Hippocampal formation (tissue), 2 donors: Measurements from ENCODE around the gene RBBP8NL.
"Not testable (repeated sequence)": the region's sequence is repeated elsewhere in the genome, so short reads cannot be mapped to it uniquely, and the experiment has no call there.

Source experiments
- DNase-seq, 2 donors: peaks; one replicate each; lab custom pipeline; 2025; lab: John Stamatoyannopoulos, UW

The RBBP8NL gene

GRCh38 chr20:62376112-62377063 lies 51.0 kb downstream of the RBBP8NL start:
- DNase-seq: no peak

GRCh38 chr20:62374331-62375152 lies 52.8 kb downstream of the RBBP8NL start:
- DNase-seq: no peak

GRCh38 chr20:62373631-62374179 lies 53.6 kb downstream of the RBBP8NL start:
- not testable (repeated sequence) for DNase-seq

DNA sequence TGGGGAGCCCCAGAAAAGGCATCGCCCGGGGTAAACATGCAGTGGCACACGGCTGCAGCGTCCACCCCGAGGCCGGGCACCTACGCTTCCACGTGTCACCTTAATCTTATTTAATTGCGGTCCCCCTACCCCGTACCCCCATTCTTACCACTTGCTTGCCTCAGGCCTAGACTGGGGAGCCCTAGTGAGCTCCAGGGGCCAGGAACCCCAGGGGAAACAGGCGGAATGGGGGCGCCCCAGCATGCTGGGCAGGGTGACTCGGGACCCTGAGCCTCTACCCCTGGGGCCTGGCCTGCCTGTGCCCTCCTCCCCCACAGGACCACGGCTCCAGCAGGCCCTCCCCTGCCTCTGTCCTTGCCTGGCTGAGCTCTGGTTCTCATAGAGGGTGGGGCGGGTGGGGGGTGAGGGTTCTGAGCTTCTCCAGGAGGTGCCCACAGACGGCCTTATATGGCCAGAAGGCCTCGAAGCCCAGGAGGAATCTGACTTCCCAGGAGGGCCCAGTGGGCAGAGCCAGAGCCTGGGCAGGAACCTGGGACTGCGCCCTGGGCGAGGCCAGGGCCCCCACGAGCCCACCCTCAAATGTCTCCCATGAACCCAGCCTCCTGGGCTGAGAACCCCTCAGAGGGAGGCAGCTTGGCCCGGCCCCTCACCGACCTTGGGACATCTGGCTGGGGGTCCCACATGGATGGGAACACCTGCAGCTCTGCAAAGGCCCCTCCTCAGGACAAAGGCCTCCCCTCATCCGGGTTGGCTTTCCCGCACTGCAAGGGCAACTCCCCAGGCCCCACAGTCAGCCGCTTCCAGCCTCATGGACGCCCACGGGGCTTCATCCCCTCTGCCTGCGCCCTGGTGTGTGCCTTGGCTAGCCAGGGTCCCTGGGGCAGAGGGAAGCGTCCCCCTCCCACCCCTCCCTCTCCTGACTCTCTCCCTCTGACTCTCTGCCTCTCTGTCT lies 55.0 kb downstream of the RBBP8NL start:
- no peak for DNase-seq

DNA sequence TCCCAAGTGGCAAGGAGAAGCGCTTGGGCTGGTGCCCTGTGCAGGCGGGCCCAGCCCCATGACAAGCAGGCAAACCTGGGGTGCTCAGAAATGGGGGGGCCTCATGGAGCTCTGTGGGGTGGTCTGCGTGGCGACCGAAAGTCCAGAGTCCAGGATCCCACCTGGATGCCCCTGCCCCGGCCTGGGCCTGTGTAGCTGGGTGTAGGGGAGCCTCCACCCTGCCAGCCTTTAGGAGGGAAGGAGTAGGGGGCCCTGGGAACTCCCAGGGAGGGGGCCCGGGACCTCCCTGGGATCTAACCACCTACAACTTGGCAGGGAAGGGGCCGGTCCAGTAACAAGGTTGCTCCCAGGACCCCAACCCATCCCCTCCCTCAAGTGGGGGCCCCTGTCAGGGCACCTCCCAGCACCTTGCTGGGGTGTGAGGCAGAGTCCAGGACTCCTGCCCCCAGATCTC lies 55.7 kb downstream of the RBBP8NL start:
- DNase-seq: no peak

DNA sequence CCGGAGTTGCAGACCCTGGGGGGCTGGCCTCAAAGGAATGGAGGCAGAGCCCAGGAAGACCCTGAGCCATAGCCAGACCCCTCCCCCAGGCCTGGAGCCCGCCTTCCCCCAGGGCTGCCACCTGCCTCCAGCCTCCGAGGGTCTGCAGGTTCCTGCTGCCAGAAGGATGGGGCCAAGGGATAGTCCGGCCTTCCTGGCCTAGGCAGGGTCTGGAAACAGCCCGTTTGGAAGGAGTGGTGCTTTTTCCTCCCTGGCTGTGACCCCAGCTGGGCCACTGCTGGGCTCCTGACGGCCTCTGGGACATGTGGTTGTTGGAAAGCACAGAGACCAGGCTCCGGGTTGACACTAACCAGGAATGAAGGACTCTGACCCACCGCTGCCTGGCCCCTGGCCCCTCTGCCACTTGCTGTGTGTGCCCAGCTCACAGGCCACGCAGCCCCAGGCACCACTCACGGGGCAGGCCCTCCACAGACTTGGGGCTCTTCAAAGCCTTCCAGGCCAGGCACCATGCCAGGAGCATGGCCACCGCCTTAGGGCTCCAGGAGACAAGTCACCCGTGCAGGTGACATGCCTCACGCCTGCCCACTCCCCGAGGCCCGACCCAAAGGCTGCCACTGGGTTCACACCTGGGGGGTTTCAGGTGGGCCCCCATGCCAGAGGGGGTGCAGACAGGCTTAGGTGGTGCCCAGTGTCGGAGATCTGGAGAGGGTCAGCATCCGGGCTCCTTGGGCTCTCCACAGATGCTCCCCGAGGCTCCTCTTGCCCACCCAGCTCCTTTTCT lies 56.3 kb downstream of the RBBP8NL start:
- DNase-seq: no peak

DNA sequence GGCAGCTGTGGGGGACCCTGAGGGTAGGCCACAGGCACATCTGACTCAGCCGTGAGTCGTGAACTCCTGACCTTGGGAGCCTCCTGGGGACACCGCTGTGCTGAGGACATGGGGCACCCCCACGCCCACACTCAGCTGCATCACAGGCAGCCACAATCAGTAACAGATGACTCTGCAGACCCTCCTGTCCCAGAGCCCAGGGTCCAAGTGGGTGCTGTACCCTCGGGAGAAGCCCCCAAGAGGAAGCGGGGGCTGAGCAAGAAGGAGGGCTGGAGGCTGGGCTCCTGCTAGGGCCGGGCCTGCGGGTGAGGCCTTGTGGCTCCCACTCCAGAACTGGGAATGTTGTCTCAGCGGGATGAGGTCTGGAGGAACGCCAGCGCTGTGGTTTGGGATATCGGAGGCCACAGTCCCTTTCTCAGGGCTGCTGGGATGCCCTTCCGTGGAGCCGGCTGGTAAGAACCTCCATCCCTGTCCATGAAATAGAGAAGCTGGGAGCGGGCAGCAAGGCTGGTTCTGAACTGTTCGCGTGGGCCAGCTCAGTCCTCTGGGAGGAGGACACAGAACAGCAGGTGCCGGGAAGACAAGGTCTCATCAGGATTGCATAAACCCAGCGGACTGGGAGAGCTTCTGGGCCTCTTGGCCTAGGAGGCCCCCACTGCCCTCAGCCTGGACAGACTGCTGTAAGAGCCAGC lies 57.1 kb downstream of the RBBP8NL start:
- DNase-seq: no peak

DNA sequence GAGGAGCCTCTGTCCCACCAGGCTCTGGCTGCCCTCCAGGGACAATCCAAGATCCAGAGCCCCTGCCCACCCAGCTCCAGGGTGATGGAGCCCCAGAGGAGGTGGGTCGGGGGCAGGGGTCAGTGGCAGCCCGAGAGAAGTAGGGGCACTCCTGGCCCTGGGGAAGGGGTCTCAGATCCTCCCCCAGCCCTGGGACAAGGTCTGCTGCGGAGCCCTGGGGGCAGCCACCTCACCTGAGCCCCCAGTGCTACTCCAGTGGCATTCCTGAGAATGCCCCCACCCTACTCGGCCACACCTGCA lies 57.6 kb downstream of the RBBP8NL start:
- DNase-seq: no peak

DNA sequence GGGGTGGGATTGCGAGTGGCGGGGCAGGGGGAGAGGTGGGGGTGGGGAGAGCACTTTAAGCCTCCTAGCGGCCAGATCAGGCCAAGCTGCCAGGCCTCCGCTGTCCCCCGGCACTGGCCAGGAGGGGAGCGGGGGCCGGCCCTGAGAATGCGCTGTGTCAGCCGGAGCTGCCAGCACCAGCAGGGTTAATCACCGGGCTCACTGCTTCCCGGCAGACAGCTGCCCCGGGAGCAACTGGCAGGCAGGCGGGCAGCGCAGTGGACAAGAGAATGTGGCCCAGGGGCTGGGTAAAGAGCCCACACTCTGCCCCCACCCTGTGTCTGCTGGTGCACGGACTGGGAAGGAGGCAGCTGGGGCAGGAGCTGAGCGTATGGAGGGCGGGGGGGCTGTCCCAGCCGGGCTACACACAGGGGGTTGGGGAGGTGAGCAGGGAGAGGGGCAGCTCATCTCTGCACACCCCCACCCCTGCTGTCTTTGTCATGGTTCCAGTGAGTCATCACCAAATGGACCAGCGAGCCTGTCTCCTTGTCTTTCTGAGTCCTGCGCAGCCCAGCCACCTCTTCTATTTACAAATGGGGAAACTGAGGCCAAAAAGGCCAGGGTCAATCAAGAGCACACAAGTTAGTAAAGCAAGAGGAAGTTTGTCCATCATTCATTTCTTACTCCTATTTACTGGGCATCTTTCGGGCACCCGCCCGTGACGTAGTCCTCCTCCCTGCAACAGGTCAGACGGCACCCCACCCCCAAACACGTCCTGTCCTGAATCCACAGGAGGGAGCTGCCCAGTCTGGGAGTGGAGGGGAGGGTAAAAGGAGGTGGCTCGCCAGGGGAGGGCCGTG lies 58.1 kb downstream of the RBBP8NL start:
- no peak for DNase-seq

- DNase-seq: no peak
These were observed 58.9 kb downstream of the RBBP8NL start for GRCh38 chr20:62368392-62368975.

DNA sequence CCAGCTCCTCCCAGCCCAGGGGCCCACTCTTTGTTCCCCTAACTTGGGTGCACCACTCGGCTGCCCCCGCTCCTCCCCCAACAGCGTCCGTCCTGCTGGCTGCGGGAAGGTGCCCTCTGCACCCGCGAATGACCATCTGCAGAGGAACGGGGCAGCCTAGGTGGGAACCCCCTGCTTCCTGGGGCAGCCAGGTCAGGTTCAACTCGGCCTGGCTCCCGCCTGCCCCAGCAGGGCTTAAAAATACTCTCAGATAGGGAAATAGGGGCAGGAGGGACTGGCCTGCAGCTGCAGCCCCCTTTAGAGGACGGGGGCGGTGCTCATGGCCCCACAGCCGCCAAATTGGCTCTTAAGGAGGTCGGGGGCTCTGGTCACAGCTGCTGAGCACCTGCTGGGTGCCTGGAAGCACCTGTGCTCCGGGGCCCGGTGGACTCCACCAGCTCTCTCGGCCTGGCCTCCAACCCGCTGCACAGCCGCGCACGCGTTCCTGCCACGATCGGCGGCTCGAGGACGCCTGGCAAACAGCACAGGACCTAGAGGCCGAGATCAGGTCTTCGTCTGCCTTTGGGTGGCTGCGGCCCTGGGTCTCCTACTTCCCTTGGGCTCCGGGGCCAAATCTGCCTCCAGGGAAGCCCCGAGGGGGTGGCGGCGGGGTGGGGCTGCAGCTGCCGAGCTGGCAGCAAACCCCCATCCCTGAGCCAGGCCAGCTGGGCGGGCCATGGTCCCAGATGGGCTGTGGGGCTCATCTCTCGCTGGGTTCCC lies 59.5 kb downstream of the RBBP8NL start:
- DNase-seq: no peak

- no peak for DNase-seq
These were observed 60.2 kb downstream of the RBBP8NL start, which contains the start of gene LAMA5 for GRCh38 chr20:62367136-62367632. LAMA5 (minus strand) TSS chr20:62367312; CDS start chr20:62367245, 67 bp downstream.

GRCh38 chr20:62366370-62367135 lies 60.8 kb downstream of the RBBP8NL start:
- DNase-seq: no peak

DNA sequence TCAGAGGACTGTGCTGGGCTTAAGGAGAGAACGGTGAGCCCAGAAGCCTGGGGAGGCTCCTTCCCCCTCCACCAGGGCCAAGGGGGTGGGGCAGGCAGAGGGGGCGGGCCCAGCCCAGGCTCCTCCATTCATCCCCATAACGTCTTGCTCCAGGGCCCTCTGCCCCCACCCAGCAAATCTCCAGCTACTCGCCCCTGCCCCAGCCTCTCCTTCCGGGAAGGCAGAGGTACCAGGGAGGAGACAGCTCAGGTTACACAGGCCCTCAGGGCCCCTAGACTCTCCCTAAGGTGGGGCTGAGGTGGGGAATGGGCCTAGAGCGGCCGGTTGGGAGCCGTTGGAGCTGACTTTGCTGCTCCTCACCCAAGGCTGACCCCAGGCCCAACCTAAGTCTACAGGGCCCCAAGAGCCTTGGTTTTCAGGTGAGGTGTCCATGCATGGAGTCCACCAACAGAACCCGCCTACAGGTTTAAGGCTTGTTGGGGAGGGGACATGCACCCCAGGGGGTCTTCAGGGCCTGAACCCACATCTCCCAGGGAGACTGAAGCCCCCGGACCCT lies 61.4 kb downstream of the RBBP8NL start:
- DNase-seq: no peak

GRCh38 chr20:62364911-62365736 lies 62.2 kb downstream of the RBBP8NL start:
- DNase-seq: no peak
